Stomach (tissue), 4 donors: ENCODE results near the gene CBLL2.

ENCODE experiments used
- CTCF ChIP-seq, 7 experiments: fragments of 450-650 bp in 4 of 7; fragments of 200-600 bp in 3 of 7; sonication (generic) in 3 of 7; IDR thresholded peaks; one replicate each; pipeline ENCODE4 v1.5.1; 2016 to 2019; ENCODE audit warnings: antibody characterized with exemption in 7 of 7, control low read depth in 2 of 7, mild to moderate bottlenecking in 1 of 7
- POLR2A ChIP-seq, 4 donors: fragments of 450-650 bp; IDR thresholded peaks; one replicate each; pipeline ENCODE4 v1.6.1; 2016; ENCODE audit warnings: antibody characterized with exemption in 4 of 4, control low read depth in 2 of 4, mild to moderate bottlenecking in 1 of 4, moderate library complexity in 1 of 4

GRCh38 chrX:22314692-22315091 lies 42.0 kb downstream of the CBLL2 start:
- TF ChIP-seq CTCF (IDR thresholded peaks at IDR 0.05) = no peak
- no peak for TF ChIP-seq POLR2A (IDR thresholded peaks at IDR 0.05)
